Suppressor macrophage treated with lipopolysaccharide for 4 hours (primary cell): Measurements from ENCODE around the gene RDH5.

Experiments
- DNase-seq: peaks from one replicate; pipeline ENCODE4 v3.0.0-alpha.2; 2020

The RDH5 gene

GRCh38 chr12:55720071-55720564, at the start of gene RDH5:
RDH5 (plus strand) TSS chr12:55720393; CDS start chr12:55721185, 792 bp downstream.
- DNase-seq: no peak

GRCh38 chr12:55671746-55672145, 48.4 kb upstream of the RDH5 start:
- no peak for DNase-seq

- peak; percentile 72 for DNase-seq
These were observed 46.6 kb upstream of the RDH5 start for GRCh38 chr12:55673638-55674037.

- DNase-seq: peak; percentile 79
These were observed 44.5 kb upstream of the RDH5 start for GRCh38 chr12:55675666-55676065.

GRCh38 chr12:55676707-55677106, 43.5 kb upstream of the RDH5 start:
- peak; percentile 90 for DNase-seq

GRCh38 chr12:55679691-55680090, 40.5 kb upstream of the RDH5 start:
- no peak for DNase-seq

- DNase-seq: peak; percentile 41
These were observed 38.8 kb upstream of the RDH5 start for GRCh38 chr12:55681142-55682077.

GRCh38 chr12:55682087-55682796, 38.0 kb upstream of the RDH5 start:
- DNase-seq: no peak

- no peak for DNase-seq
These were observed 36.5 kb upstream of the RDH5 start for GRCh38 chr12:55683676-55684075.

GRCh38 chr12:55684761-55685370, 35.3 kb upstream of the RDH5 start:
- no peak for DNase-seq

GRCh38 chr12:55685671-55686070, 34.5 kb upstream of the RDH5 start:
- DNase-seq: no peak

GRCh38 chr12:55686366-55687010, 33.7 kb upstream of the RDH5 start:
- no peak for DNase-seq

GRCh38 chr12:55687746-55688145, 32.4 kb upstream of the RDH5 start:
- no peak for DNase-seq

GRCh38 chr12:55688716-55689655, 31.2 kb upstream of the RDH5 start:
- DNase-seq: no peak

- DNase-seq: no peak
These were observed 27.4 kb upstream of the RDH5 start for GRCh38 chr12:55692631-55693322.

- DNase-seq: no peak
These were observed 26.6 kb upstream of the RDH5 start for GRCh38 chr12:55693323-55694187.

GRCh38 chr12:55694188-55694515, 26.0 kb upstream of the RDH5 start:
- DNase-seq: no peak

- no peak for DNase-seq
These were observed 25.5 kb upstream of the RDH5 start for GRCh38 chr12:55694651-55695050.

GRCh38 chr12:55695349-55695748, 24.8 kb upstream of the RDH5 start:
- no peak for DNase-seq

- DNase-seq: no peak
These were observed 24.1 kb upstream of the RDH5 start for GRCh38 chr12:55696141-55696540.
